KOPT-K1 (cell line): ENCODE data around the gene KIAA0586.
"Not testable (repeated sequence)": the region's sequence is repeated elsewhere in the genome, so short reads cannot be mapped to it uniquely, and the experiment has no call there.

Source experiments
- H3K27ac ChIP-seq: fragments of 200-600 bp; sonication (generic); 2 replicates; pipeline ENCODE4 v1.5.1; 2016; ENCODE audit warnings: antibody characterized with exemption, mild to moderate bottlenecking, low read depth, low read length; ENCODE audit not compliant: poor library complexity, severe bottlenecking
- H3K36me3 ChIP-seq: fragments of 200-600 bp; sonication (generic); 2 replicates; pipeline ENCODE4 v1.5.1; 2017; ENCODE audit warnings: antibody characterized with exemption, mild to moderate bottlenecking, low read length, moderate library complexity; ENCODE audit not compliant: insufficient read depth
- H3K9me3 ChIP-seq: fragments of 200-600 bp; sonication (generic); 2 replicates; pipeline ENCODE4 v1.5.1; 2017; ENCODE audit warnings: antibody characterized with exemption, low read length, mild to moderate bottlenecking; ENCODE audit not compliant: insufficient read depth, poor library complexity, severe bottlenecking

The KIAA0586 gene

GRCh38 chr14:58427281-58428117 is at the start of gene KIAA0586, which contains the start of gene TIMM9:
KIAA0586 (plus strand) TSS chr14:58427719; CDS start chr14:58428265, 546 bp downstream.
TIMM9 (minus strand) TSS chr14:58427531; CDS start chr14:58411945, 15,586 bp downstream.
- H3K9me3 ChIP-seq = no peaks in the 10 kb centered on the region
- peaks cover 40% of the 10 kb centered on the region for H3K36me3 ChIP-seq
- H3K27ac ChIP-seq = peak within 1 kb of the TSS; percentile 90

- Histone ChIP-seq H3K36me3 (0 out of 2 replicates have a peak, but pooled peaks cover 2% of the 10 kb centered on the region), H3K9me3 (no peaks in the 10 kb centered on the region), H3K27ac (no peak overlapping the region)
Observed at GRCh38 chr14:58390830-58391229, 36.7 kb upstream of the KIAA0586 start.

- Histone ChIP-seq H3K27ac (no peak overlapping the region), H3K9me3 (no peaks in the 10 kb centered on the region), H3K36me3 (peaks cover 10% of the 10 kb centered on the region; the same call in 1 of the 2 replicates)
Observed at GRCh38 chr14:58395562-58395811, 32.0 kb upstream of the KIAA0586 start.

- H3K36me3 ChIP-seq = peaks cover 10% of the 10 kb centered on the region; the same call in 1 of the 2 replicates
- H3K27ac ChIP-seq = no peak within 1 kb of the TSS
- no peaks in the 10 kb centered on the region for H3K9me3 ChIP-seq
Observed at GRCh38 chr14:58395812-58396788, 31.4 kb upstream of the KIAA0586 start, which contains the start of gene TOMM20L. TOMM20L (plus strand) TSS chr14:58395930; CDS start chr14:58395958, 28 bp downstream.

GRCh38 chr14:58397156-58397555 is 30.4 kb upstream of the KIAA0586 start:
- Histone ChIP-seq H3K9me3 (no peaks in the 10 kb centered on the region), H3K27ac (no peak overlapping the region), H3K36me3 (peaks cover 10% of the 10 kb centered on the region; the same call in 1 of the 2 replicates)

GRCh38 chr14:58398495-58398894 is 29.0 kb upstream of the KIAA0586 start:
- Histone ChIP-seq H3K9me3 (no peaks in the 10 kb centered on the region), H3K36me3 (peaks cover 16% of the 10 kb centered on the region)

GRCh38 chr14:58398895-58399294 is 28.6 kb upstream of the KIAA0586 start:
- no peaks in the 10 kb centered on the region for H3K9me3 ChIP-seq
- H3K36me3 ChIP-seq = peaks cover 16% of the 10 kb centered on the region
- H3K27ac ChIP-seq = no peak overlapping the region

More at GRCh38 chr14:58398495-58398894, 29.0 kb upstream of the KIAA0586 start:
- H3K27ac ChIP-seq = no peak overlapping the region

- no peak overlapping the region for H3K27ac ChIP-seq
- H3K36me3 ChIP-seq = peaks cover 30% of the 10 kb centered on the region
- no peaks in the 10 kb centered on the region for H3K9me3 ChIP-seq
Observed at GRCh38 chr14:58401587-58401986, 25.9 kb upstream of the KIAA0586 start.

- Histone ChIP-seq H3K36me3 (peaks cover 82% of the 10 kb centered on the region), H3K9me3 (no peaks in the 10 kb centered on the region), H3K27ac (no peak overlapping the region)
Observed at GRCh38 chr14:58408681-58409215, 18.8 kb upstream of the KIAA0586 start.

GRCh38 chr14:58414845-58415244 is 12.7 kb upstream of the KIAA0586 start:
- Histone ChIP-seq H3K27ac (no peak overlapping the region), H3K36me3 (peaks cover 98% of the 10 kb centered on the region), H3K9me3 (peaks cover 10% of the 10 kb centered on the region)

GRCh38 chr14:58415636-58416547 is 11.6 kb upstream of the KIAA0586 start:
- H3K36me3 ChIP-seq = peaks cover 98% of the 10 kb centered on the region
- no peak overlapping the region for H3K27ac ChIP-seq
- peaks cover 10% of the 10 kb centered on the region for H3K9me3 ChIP-seq

GRCh38 chr14:58416934-58417333 is 10.6 kb upstream of the KIAA0586 start:
- not testable (repeated sequence) for H3K9me3 ChIP-seq, H3K27ac ChIP-seq
- peaks cover 98% of the 10 kb centered on the region for H3K36me3 ChIP-seq

- peak overlapping the region; percentile 90 for H3K27ac ChIP-seq
- peaks cover 44% of the 10 kb centered on the region for H3K36me3 ChIP-seq
- no peaks in the 10 kb centered on the region for H3K9me3 ChIP-seq
Observed at GRCh38 chr14:58426670-58427280, 744 bp upstream of the KIAA0586 start.
